ENCODE results near the gene KLK6. TPM values are rescaled to one million over a fixed set of nuclear protein-coding genes. Genes with fewer than 3 reads are reported as not detected.

The KLK6 gene
- total RNA-seq: not detected

GRCh38 chr19:50969413-50969760, at the start of gene KLK6:
Gene KLK6, minus strand, starts transcription at chr19:50969591. Its CDS starts 1,487 bp downstream, at chr19:50968104.

GRCh38 chr19:51001515-51001914, 32.1 kb upstream of the KLK6 start, which contains the start of gene KLK8:
Gene KLK8, minus strand, starts transcription at chr19:51001604. Its CDS starts 437 bp downstream, at chr19:51001167.

GRCh38 chr19:50983625-50984292, 14.4 kb upstream of the KLK6 start, which contains the start of gene KLK7:
Gene KLK7, minus strand, starts transcription at chr19:50983917. Its CDS starts 1,518 bp downstream, at chr19:50982399.

GRCh38 chr19:50952910-50953309, 16.5 kb downstream of the KLK6 start, which contains the start of gene KLK5:
Gene KLK5, minus strand, starts transcription at chr19:50953038. Its CDS starts 381 bp downstream, at chr19:50952657.

GRCh38 chr19:50911206-50912101, 57.9 kb downstream of the KLK6 start, which contains the start of gene KLK4:
Gene KLK4, minus strand, starts transcription at chr19:50911395. Its CDS starts 657 bp downstream, at chr19:50910738.

Other genes with a start within 250 kb of the KLK6 start
- gene SHANK1, start 249.8 kb downstream of the KLK6 start, total RNA-seq: 12.0 TPM
- 38.8 TPM for gene CLEC11A, start 246.2 kb downstream of the KLK6 start, total RNA-seq
- gene GPR32, start 199.1 kb downstream of the KLK6 start, total RNA-seq: not detected
- not detected for gene ACP4, start 179.2 kb downstream of the KLK6 start, total RNA-seq
- gene KLK1, start 145.8 kb downstream of the KLK6 start, total RNA-seq: not detected
- gene KLK15, start 136.0 kb downstream of the KLK6 start, total RNA-seq: not detected
- gene KLK3, start 114.7 kb downstream of the KLK6 start, total RNA-seq: not detected
- not detected for gene KLK2, start 96.2 kb downstream of the KLK6 start, total RNA-seq
- not detected for gene KLK4, start 58.2 kb downstream of the KLK6 start, total RNA-seq
- 0.66 TPM for gene KLK5, start 16.6 kb downstream of the KLK6 start, total RNA-seq
- gene KLK7, start 14.3 kb upstream of the KLK6 start, total RNA-seq: not detected
- gene KLK8, start 32.0 kb upstream of the KLK6 start, total RNA-seq: not detected
- 1.9 TPM for gene KLK10, start 50.1 kb upstream of the KLK6 start, total RNA-seq
- 4.7 TPM for gene KLK11, start 57.0 kb upstream of the KLK6 start, total RNA-seq
- not detected for gene KLK12, start 65.4 kb upstream of the KLK6 start, total RNA-seq
- not detected for gene KLK13, start 95.5 kb upstream of the KLK6 start, total RNA-seq
- not detected for gene KLK14, start 113.3 kb upstream of the KLK6 start, total RNA-seq
- 4.0 TPM for gene CTU1, start 138.8 kb upstream of the KLK6 start, total RNA-seq
- gene SIGLEC9, start 155.3 kb upstream of the KLK6 start, total RNA-seq: 0.99 TPM
- gene SIGLEC7, start 172.7 kb upstream of the KLK6 start, total RNA-seq: 1.2 TPM